Subcutaneous adipose tissue (tissue), 4 donors: ENCODE measurements around the gene DOCK2. TPM values are rescaled to one million over a fixed set of nuclear protein-coding genes. Genes with fewer than 3 reads are reported as not detected.

ENCODE experiments used
- CTCF ChIP-seq: fragments of 450-650 bp; IDR thresholded peaks from one replicate; pipeline ENCODE4 v1.5.1; 2016; ENCODE audit warnings: low read depth, mild to moderate bottlenecking, control low read depth, antibody characterized with exemption, moderate library complexity
- total RNA-seq, 4 donors: library from RNA; depleted of rRNA; stranded (reverse); fragments of >200 nt; gene quantifications; one replicate each; pipeline ENCODE4 v1.1.0, GENCODE V29; 2016

Gene DOCK2
- total RNA-seq, 4 donors from 2014 or later: 23.9 to 101 (median 51.1) TPM

GRCh38 chr5:169973056-169973455 lies 336.0 kb downstream of the DOCK2 start:
- no peak for TF ChIP-seq CTCF

- TF ChIP-seq CTCF: no peak
Measured at GRCh38 chr5:169974121-169974770, 337.2 kb downstream of the DOCK2 start.

- no peak for TF ChIP-seq CTCF
Measured at GRCh38 chr5:169978714-169979113, 341.6 kb downstream of the DOCK2 start.

GRCh38 chr5:169979871-169980270 lies 342.8 kb downstream of the DOCK2 start:
- TF ChIP-seq CTCF: no peak

GRCh38 chr5:169980418-169981053 lies 343.5 kb downstream of the DOCK2 start, which contains the start of gene INSYN2B:
INSYN2B (minus strand) TSS chr5:169980495; CDS start chr5:169883898, 96,597 bp downstream.
- TF ChIP-seq CTCF: no peak

- TF ChIP-seq CTCF: no peak
Measured at GRCh38 chr5:169988206-169988605, 351.1 kb downstream of the DOCK2 start.

- no peak for TF ChIP-seq CTCF
Measured at GRCh38 chr5:169988947-169989346, 351.9 kb downstream of the DOCK2 start.
